H9 (cell line): ENCODE results near the gene TANGO6. TPM values are rescaled to one million over a fixed set of nuclear protein-coding genes. Genes with fewer than 3 reads are reported as not detected.

ENCODE experiments used
- DNase-seq: peaks from one replicate; pipeline ENCODE4 v3.0.0-alpha.2; 2017
- H2AFZ ChIP-seq: one replicate; pipeline ENCODE4 v1.6.1; 2013; ENCODE audit warnings: mild to moderate bottlenecking, low read length, control low read depth, moderate library complexity
- H2AK5ac ChIP-seq: 2 replicates; pipeline ENCODE4 v1.6.1; 2013; ENCODE audit warnings: low read length, control low read depth, mixed read lengths; ENCODE audit not compliant: insufficient read length
- H2BK120ac ChIP-seq: one replicate; pipeline ENCODE4 v1.6.1; 2013; ENCODE audit warnings: low read depth, mild to moderate bottlenecking, low read length, control low read depth, inconsistent platforms; ENCODE audit not compliant: poor library complexity, severe bottlenecking
- H2BK12ac ChIP-seq: 2 replicates; pipeline ENCODE4 v1.6.1; 2013; ENCODE audit warnings: low read length, control low read depth, mixed read lengths, low read depth; ENCODE audit not compliant: insufficient read length
- H2BK15ac ChIP-seq: 2 replicates; pipeline ENCODE4 v1.6.1; 2013; ENCODE audit warnings: low read depth, low read length, control low read depth
- H2BK20ac ChIP-seq: one replicate; pipeline ENCODE4 v1.6.1; 2013; ENCODE audit warnings: low read depth, mild to moderate bottlenecking, low read length, control low read depth, inconsistent platforms; ENCODE audit not compliant: poor library complexity, severe bottlenecking
- H2BK5ac ChIP-seq: 2 replicates; pipeline ENCODE4 v1.6.1; 2013; ENCODE audit warnings: low read length, control low read depth, mixed read lengths; ENCODE audit not compliant: insufficient read length
- H3K14ac ChIP-seq: 2 replicates; pipeline ENCODE4 v1.6.1; 2013; ENCODE audit warnings: low read length, control low read depth; ENCODE audit not compliant: insufficient read depth
- H3K18ac ChIP-seq: 2 replicates; pipeline ENCODE4 v1.6.1; 2013; ENCODE audit warnings: low read depth, mild to moderate bottlenecking, mixed read lengths, low read length, control low read depth; ENCODE audit not compliant: insufficient read length
- H3K23ac ChIP-seq: 2 replicates; pipeline ENCODE4 v1.6.1; 2013; ENCODE audit warnings: low read length, control low read depth, mixed read lengths, low read depth; ENCODE audit not compliant: insufficient read length
- H3K23me2 ChIP-seq: 2 replicates; pipeline ENCODE4 v1.6.1; 2013; ENCODE audit warnings: low read depth, mild to moderate bottlenecking, mixed read lengths, low read length, control low read depth; ENCODE audit not compliant: insufficient read length, poor library complexity, severe bottlenecking
- H3K27ac ChIP-seq: 2 replicates; pipeline ENCODE4 v1.5.1; 2013; ENCODE audit warnings: low read length, control low read depth, mixed read lengths, low read depth; ENCODE audit not compliant: insufficient read length
- H3K27me3 ChIP-seq: 2 replicates; pipeline ENCODE4 v1.6.1; 2013; ENCODE audit warnings: low read length, control low read depth, inconsistent platforms; ENCODE audit not compliant: insufficient read depth
- H3K4ac ChIP-seq: 2 replicates; pipeline ENCODE4 v1.6.1; 2013; ENCODE audit warnings: low read depth, mild to moderate bottlenecking, control low read depth, inconsistent platforms, low read length, moderate library complexity
- H3K4me1 ChIP-seq: 2 replicates; pipeline ENCODE4 v1.6.1; 2013; ENCODE audit warnings: low read length, control low read depth, inconsistent platforms; ENCODE audit not compliant: insufficient read depth
- H3K4me2 ChIP-seq: 2 replicates; pipeline ENCODE4 v1.6.1; 2013; ENCODE audit warnings: low read length, control low read depth, mixed read lengths; ENCODE audit not compliant: insufficient read length, insufficient read depth
- H3K56ac ChIP-seq: 2 replicates; pipeline ENCODE4 v1.6.1; 2013; ENCODE audit warnings: low read depth, mild to moderate bottlenecking, mixed read lengths, low read length, control low read depth; ENCODE audit not compliant: insufficient read length
- H3K79me1 ChIP-seq: 2 replicates; pipeline ENCODE4 v1.6.1; 2013; ENCODE audit warnings: low read depth, mild to moderate bottlenecking, moderate library complexity, low read length, control low read depth, inconsistent platforms; ENCODE audit not compliant: insufficient read depth, poor library complexity, severe bottlenecking
- H3K79me2 ChIP-seq: 2 replicates; pipeline ENCODE4 v1.6.1; 2013; ENCODE audit warnings: low read length, control low read depth, inconsistent platforms; ENCODE audit not compliant: insufficient read depth
- H3K9ac ChIP-seq: 2 replicates; pipeline ENCODE4 v1.6.1; 2013; ENCODE audit warnings: low read length, control low read depth, mixed read lengths; ENCODE audit not compliant: insufficient read length; ENCODE audit errors: extremely low read depth
- H3K9me3 ChIP-seq: one replicate; pipeline ENCODE4 v1.6.1; 2013; ENCODE audit warnings: low read depth, low read length, inconsistent platforms; ENCODE audit not compliant: control insufficient read depth
- H3T11ph ChIP-seq: one replicate; pipeline ENCODE4 v1.6.1; 2013; ENCODE audit warnings: mild to moderate bottlenecking, low read length, control low read depth, inconsistent platforms
- H4K20me1 ChIP-seq: one replicate; pipeline ENCODE4 v1.6.1; 2013; ENCODE audit not compliant: control insufficient read depth, insufficient read length, insufficient read depth
- H4K5ac ChIP-seq: 2 replicates; pipeline ENCODE4 v1.6.1; 2013; ENCODE audit warnings: low read depth, mild to moderate bottlenecking, mixed read lengths, low read length, control low read depth; ENCODE audit not compliant: insufficient read length
- H4K8ac ChIP-seq: replicated peaks from 2 replicates; pipeline ENCODE4 v1.6.1; 2013; ENCODE audit warnings: low read length, control low read depth, mixed read lengths, low read depth; ENCODE audit not compliant: insufficient read length
- H4K91ac ChIP-seq: 2 replicates; pipeline ENCODE4 v1.6.1; 2013; ENCODE audit warnings: low read depth, mild to moderate bottlenecking, moderate library complexity, mixed read lengths, low read length, control low read depth; ENCODE audit not compliant: insufficient read length
- H3K27ac Mint-ChIP-seq, 3 experiments: 2 replicates in 2 of 3; 3 replicates in 1 of 3; pipeline ENCODE4 v1.8.0; 2020 to 2021; ENCODE audit warnings: mixed read lengths in 3 of 3, mild to moderate bottlenecking in 1 of 3, moderate library complexity in 1 of 3
- H3K27me3 Mint-ChIP-seq: 2 replicates; pipeline ENCODE4 v1.8.0; 2021; ENCODE audit warnings: low read depth, mild to moderate bottlenecking, moderate library complexity, mixed read lengths
- H3K36me3 Mint-ChIP-seq, 3 experiments: 2 replicates in 2 of 3; 3 replicates in 1 of 3; pipeline ENCODE4 v1.8.0; 2020 to 2021; ENCODE audit warnings: low read depth in 3 of 3, mixed read lengths in 3 of 3; ENCODE audit not compliant: insufficient read depth in 1 of 3
- H3K4me1 Mint-ChIP-seq, 2 experiments: 2 replicates each; pipeline ENCODE4 v1.8.0; 2020; ENCODE audit warnings: mixed read lengths in 2 of 2
- H3K4me3 Mint-ChIP-seq, 2 experiments: 2 replicates in 1 of 2; 3 replicates in 1 of 2; pipeline ENCODE4 v1.8.0; 2020 to 2021; ENCODE audit warnings: mild to moderate bottlenecking in 2 of 2, mixed read lengths in 2 of 2, moderate library complexity in 1 of 2
- H3K9me3 Mint-ChIP-seq, 2 experiments: 2 replicates in 1 of 2; 3 replicates in 1 of 2; pipeline ENCODE4 v1.8.0; 2020; ENCODE audit warnings: mild to moderate bottlenecking in 2 of 2, mixed read lengths in 2 of 2, moderate library complexity in 1 of 2
- CTCF ChIP-seq: fragments of 200-600 bp; sonication (generic); conservative IDR thresholded peaks from 3 replicates; pipeline ENCODE4 v1.8.0; 2021; ENCODE audit warnings: antibody characterized with exemption, mild to moderate bottlenecking
- WGBS: extraction: QIAGEN DNeasy Blood & Tissue Kit; methylation state at CpG from one replicate; pipeline ENCODE4 v1.1.7; 2013; ENCODE audit warnings: missing lambda C conversion rate, low lambda C conversion rate, mixed read lengths; ENCODE audit not compliant: insufficient read length; ENCODE audit errors: extremely low coverage; 5-methylcytosine and 5-hydroxymethylcytosine counted together
- total RNA-seq: library from RNA; stranded (reverse); gene quantifications from 2 replicates; pipeline ENCODE4 v1.2.1, GENCODE V29; 2021

The TANGO6 gene
- total RNA-seq, 1 experiment from 2014 or later = 12.0 TPM

- H3K27ac ChIP-seq = no peak overlapping the region
- H3K14ac ChIP-seq = no peak overlapping the region
- Mint-ChIP-seq H3K36me3 (peaks cover 22 to 41% (median 36%) of the 10 kb centered on the region in 3 experiments), H3K4me3 (no peak overlapping the region), H3K9me3 (peaks cover 37 to 39% of the 10 kb centered on the region in 2 experiments), H3K4me1 (no peaks in the 10 kb centered on the region), H3K27ac (no peak overlapping the region), H3K27me3 (no peaks in the 10 kb centered on the region)
- no peak for TF ChIP-seq CTCF
- H3K27me3 ChIP-seq = no peaks in the 10 kb centered on the region
- no peaks in the 10 kb centered on the region for H3K23me2 ChIP-seq
- H4K20me1 ChIP-seq = no peaks in the 10 kb centered on the region
- WGBS = no CpG with 5 or more reads among the region's 5 CpGs
- H3K56ac ChIP-seq = no peak overlapping the region
- H4K5ac ChIP-seq = no peak overlapping the region
- H4K8ac ChIP-seq = no peak overlapping the region
- H2AFZ ChIP-seq = no peak overlapping the region
- H2BK12ac ChIP-seq = no peak overlapping the region
- H2BK5ac ChIP-seq = no peak overlapping the region
- H3K23ac ChIP-seq = no peak overlapping the region
- H3K79me1 ChIP-seq = no peaks in the 10 kb centered on the region
- peaks cover 14% of the 10 kb centered on the region for H3K9me3 ChIP-seq
- no peak overlapping the region for H3T11ph ChIP-seq
- H2BK15ac ChIP-seq = no peak overlapping the region
- H3K4ac ChIP-seq = no peak overlapping the region
- H3K4me2 ChIP-seq = no peak overlapping the region
- no peak overlapping the region for H2BK20ac ChIP-seq
- no peaks in the 10 kb centered on the region for H3K4me1 ChIP-seq
- no peak overlapping the region for H2AK5ac ChIP-seq
- H3K18ac ChIP-seq = no peak overlapping the region
- DNase-seq = no peak
- H2BK120ac ChIP-seq = no peak overlapping the region
- H3K79me2 ChIP-seq = no peaks in the 10 kb centered on the region
- no peak overlapping the region for H3K9ac ChIP-seq
- no peak overlapping the region for H4K91ac ChIP-seq
Measured at GRCh38 chr16:69005641-69006355, 162.5 kb downstream of the TANGO6 start.
